Caki2 (cell line): ENCODE data around the gene DOK7. TPM values are rescaled to one million over a fixed set of nuclear protein-coding genes. Genes with fewer than 3 reads are reported as not detected.

Experiments used
- DNase-seq: peaks from one replicate; pipeline ENCODE4 v3.0.0-alpha.2; 2015; ENCODE audit warnings: low read depth
- in situ Hi-C: cut with HindIII; loops from 2 replicates; pipeline ENCODE4 v1.10.0; 2016; ENCODE audit warnings: low sequenced_read_pairs, low pct_unique_long_range_greater_than_20kb, mixed read lengths
- total RNA-seq: library from RNA; depleted of rRNA; stranded (reverse); fragments of >200 nt; shearing (Covaris generic); gene quantifications from 2 replicates; pipeline ENCODE4 v1.2.3, GENCODE V29; 2014; ENCODE audit warnings: low replicate concordance

DOK7 gene
- total RNA-seq, 1 experiment from 2014 or later, result 19.8 TPM

- in situ Hi-C loops, result no loop called here
- DNase-seq, result no peak
These were observed 29.9 kb downstream of the DOK7 start for GRCh38 chr4:3492741-3493719.

- no peak for DNase-seq
These were observed 30.8 kb downstream of the DOK7 start for GRCh38 chr4:3493720-3494461.

GRCh38 chr4:3494462-3494871 is 31.4 kb downstream of the DOK7 start:
- no peak for DNase-seq
- in situ Hi-C loops, result no loop called here

More at GRCh38 chr4:3493720-3494461, 30.8 kb downstream of the DOK7 start:
- in situ Hi-C loops, result no loop called here

GRCh38 chr4:3495204-3495975 is 32.3 kb downstream of the DOK7 start:
- in situ Hi-C loops, result no loop called here
- no peak for DNase-seq

- in situ Hi-C loops, result no loop called here
- no peak for DNase-seq
These were observed 32.9 kb downstream of the DOK7 start for GRCh38 chr4:3496021-3496420.

GRCh38 chr4:3497095-3497494 is 34.0 kb downstream of the DOK7 start:
- in situ Hi-C loops, result no loop called here
- DNase-seq, result no peak

GRCh38 chr4:3497523-3498389 is 34.6 kb downstream of the DOK7 start:
- in situ Hi-C loops, result no loop called here
- DNase-seq, result no peak

GRCh38 chr4:3498407-3498806 is 35.3 kb downstream of the DOK7 start:
- DNase-seq, result no peak
- in situ Hi-C loops, result no loop called here

- in situ Hi-C loops, result no loop called here
- no peak for DNase-seq
These were observed 35.9 kb downstream of the DOK7 start for GRCh38 chr4:3498901-3499510.

GRCh38 chr4:3499710-3500109 is 36.6 kb downstream of the DOK7 start:
- in situ Hi-C loops, result no loop called here
- no peak for DNase-seq

- in situ Hi-C loops, result no loop called here
- DNase-seq, result no peak
These were observed 37.0 kb downstream of the DOK7 start for GRCh38 chr4:3500111-3500510.

- in situ Hi-C loops, result no loop called here
- no peak for DNase-seq
These were observed 37.6 kb downstream of the DOK7 start for GRCh38 chr4:3500634-3501101.

GRCh38 chr4:3501126-3501824 is 38.2 kb downstream of the DOK7 start:
- DNase-seq, result no peak
- in situ Hi-C loops, result no loop called here

- in situ Hi-C loops, result no loop called here
- no peak for DNase-seq
These were observed 38.8 kb downstream of the DOK7 start for GRCh38 chr4:3501825-3502425.

GRCh38 chr4:3502941-3503936 is 40.1 kb downstream of the DOK7 start:
- in situ Hi-C loops, result no loop called here

More at GRCh38 chr4:3502941-3503936, 40.1 kb downstream of the DOK7 start:
- no peak for DNase-seq
